Glomerular visceral epithelial cell (primary cell): ENCODE measurements around the gene WNT10A.
"Not testable (repeated sequence)": the region's sequence is repeated elsewhere in the genome, so short reads cannot be mapped to it uniquely, and the experiment has no call there.

ENCODE experiments used
- DNase-seq: peaks from one replicate; pipeline ENCODE4 v3.0.0-alpha.2; 2016; ENCODE audit errors: extremely low spot score

WNT10A gene

DNA sequence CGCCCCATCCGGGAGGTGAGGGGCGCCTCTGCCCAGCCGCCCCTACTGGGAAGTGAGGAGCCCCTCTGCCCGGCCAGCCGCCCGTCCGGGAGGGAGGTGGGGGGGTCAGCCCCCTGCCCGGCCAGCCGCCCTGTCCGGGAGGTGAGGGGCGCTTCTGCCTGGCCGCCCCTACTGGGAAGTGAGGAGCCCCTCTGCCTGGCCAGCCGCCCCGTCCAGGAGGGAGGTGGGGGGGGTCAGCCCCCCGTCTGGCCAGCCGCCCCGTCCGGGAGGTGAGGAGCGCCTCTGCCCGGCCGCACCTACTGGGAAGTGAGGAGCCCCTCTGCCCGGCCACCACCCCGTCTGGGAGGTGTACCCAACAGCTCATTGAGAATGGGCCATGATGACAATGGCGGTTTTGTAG is 51.1 kb downstream of the WNT10A start:
- DNase-seq, result not testable (repeated sequence)
